Nephron (organoid): Measurements from ENCODE around the gene SDF2.
A peak's percentile ranks its signal among the peaks of the same experiment; 100 is the strongest.

ENCODE experiments used
- H3K27ac Mint-ChIP-seq, 3 experiments: 2 replicates each; pipeline ENCODE4 v1.8.0; 2020; ENCODE audit warnings: mixed read lengths in 3 of 3, mild to moderate bottlenecking in 2 of 3, moderate library complexity in 1 of 3
- H3K27me3 Mint-ChIP-seq: 2 replicates; pipeline ENCODE4 v1.8.0; 2021; ENCODE audit warnings: low read depth, mild to moderate bottlenecking, moderate library complexity, mixed read lengths
- H3K36me3 Mint-ChIP-seq: 2 replicates; pipeline ENCODE4 v1.8.0; 2020; ENCODE audit warnings: low read depth, mixed read lengths
- H3K4me1 Mint-ChIP-seq: 2 replicates; pipeline ENCODE4 v1.8.0; 2020; ENCODE audit warnings: mixed read lengths
- H3K4me3 Mint-ChIP-seq, 3 experiments: 2 replicates each; pipeline ENCODE4 v1.8.0; 2020; ENCODE audit warnings: mild to moderate bottlenecking in 3 of 3, mixed read lengths in 3 of 3, moderate library complexity in 2 of 3
- H3K9me3 Mint-ChIP-seq: 2 replicates; pipeline ENCODE4 v1.8.0; 2020; ENCODE audit warnings: mixed read lengths
- TF ChIP-seq, protein P1 (sequence below), 3 experiments: fragments of 200-600 bp; sonication (generic); IDR thresholded peaks; one replicate each; pipeline ENCODE4 v1.5.0; 2021; ENCODE audit warnings: antibody characterized with exemption in 3 of 3; ENCODE audit not compliant: unreplicated experiment in 3 of 3

Gene SDF2

GRCh38 chr17:28675980-28676379 is 14.3 kb upstream of the SDF2 start:
- no peak overlapping the region for H3K27ac Mint-ChIP-seq

GRCh38 chr17:28675490-28675889 is 13.8 kb upstream of the SDF2 start:
- Mint-ChIP-seq H3K27ac (no peak overlapping the region), H3K9me3 (no peaks in the 10 kb centered on the region), H3K36me3 (peaks cover 72% of the 10 kb centered on the region), H3K4me3 (no peak overlapping the region), H3K27me3 (no peaks in the 10 kb centered on the region), H3K4me1 (no peaks in the 10 kb centered on the region)
- TF ChIP-seq, protein P1, sequence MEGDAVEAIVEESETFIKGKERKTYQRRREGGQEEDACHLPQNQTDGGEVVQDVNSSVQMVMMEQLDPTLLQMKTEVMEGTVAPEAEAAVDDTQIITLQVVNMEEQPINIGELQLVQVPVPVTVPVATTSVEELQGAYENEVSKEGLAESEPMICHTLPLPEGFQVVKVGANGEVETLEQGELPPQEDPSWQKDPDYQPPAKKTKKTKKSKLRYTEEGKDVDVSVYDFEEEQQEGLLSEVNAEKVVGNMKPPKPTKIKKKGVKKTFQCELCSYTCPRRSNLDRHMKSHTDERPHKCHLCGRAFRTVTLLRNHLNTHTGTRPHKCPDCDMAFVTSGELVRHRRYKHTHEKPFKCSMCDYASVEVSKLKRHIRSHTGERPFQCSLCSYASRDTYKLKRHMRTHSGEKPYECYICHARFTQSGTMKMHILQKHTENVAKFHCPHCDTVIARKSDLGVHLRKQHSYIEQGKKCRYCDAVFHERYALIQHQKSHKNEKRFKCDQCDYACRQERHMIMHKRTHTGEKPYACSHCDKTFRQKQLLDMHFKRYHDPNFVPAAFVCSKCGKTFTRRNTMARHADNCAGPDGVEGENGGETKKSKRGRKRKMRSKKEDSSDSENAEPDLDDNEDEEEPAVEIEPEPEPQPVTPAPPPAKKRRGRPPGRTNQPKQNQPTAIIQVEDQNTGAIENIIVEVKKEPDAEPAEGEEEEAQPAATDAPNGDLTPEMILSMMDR (IDR thresholded peaks at IDR 0.05; ENCODE audit: unreplicated experiment in 3 of 3) = no peak

More at GRCh38 chr17:28675980-28676379, 14.3 kb upstream of the SDF2 start:
- H3K9me3 Mint-ChIP-seq = no peaks in the 10 kb centered on the region
- peaks cover 70% of the 10 kb centered on the region for H3K36me3 Mint-ChIP-seq
- no peak overlapping the region for H3K4me3 Mint-ChIP-seq
- no peaks in the 10 kb centered on the region for H3K4me1 Mint-ChIP-seq
- TF ChIP-seq, protein P1 (IDR thresholded peaks at IDR 0.05; ENCODE audit: unreplicated experiment in 3 of 3) = peak in 1 of 3 experiments; percentile 26
- no peaks in the 10 kb centered on the region for H3K27me3 Mint-ChIP-seq

GRCh38 chr17:28669918-28670317 is 8.2 kb upstream of the SDF2 start:
- no peaks in the 10 kb centered on the region for H3K9me3 Mint-ChIP-seq
- peaks cover 19% of the 10 kb centered on the region for H3K4me1 Mint-ChIP-seq
- no peaks in the 10 kb centered on the region for H3K27me3 Mint-ChIP-seq
- no peak overlapping the region for H3K27ac Mint-ChIP-seq
- TF ChIP-seq, protein P1 (IDR thresholded peaks at IDR 0.05; ENCODE audit: unreplicated experiment in 3 of 3) = no peak
- no peak overlapping the region for H3K4me3 Mint-ChIP-seq
- peaks cover 68% of the 10 kb centered on the region for H3K36me3 Mint-ChIP-seq

DNA sequence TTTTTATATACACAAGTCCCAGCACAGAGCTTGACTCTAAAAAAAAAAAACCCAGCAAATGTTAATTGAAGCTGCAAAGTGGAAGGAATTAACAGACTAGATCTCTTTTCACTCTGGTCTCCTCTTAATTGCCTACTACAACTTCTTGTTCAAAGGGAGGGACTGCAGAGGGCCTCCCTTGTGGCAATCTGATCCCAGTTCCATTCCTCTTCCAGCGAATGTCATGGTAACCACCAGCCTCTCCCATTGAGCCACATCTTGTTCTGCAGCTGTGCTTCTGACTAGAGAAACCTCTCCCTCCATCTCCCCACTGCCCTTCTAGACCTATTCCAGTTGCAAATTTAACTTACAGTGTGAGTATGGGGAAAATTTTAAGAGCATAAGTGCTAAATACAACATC is 6.2 kb upstream of the SDF2 start:
- Mint-ChIP-seq H3K4me3 (no peak overlapping the region), H3K9me3 (no peaks in the 10 kb centered on the region), H3K36me3 (peaks cover 61% of the 10 kb centered on the region), H3K4me1 (peaks cover 38% of the 10 kb centered on the region), H3K27me3 (no peaks in the 10 kb centered on the region), H3K27ac (peak overlapping the region in 1 of 3 experiments; percentile 14)
- TF ChIP-seq, protein P1 (IDR thresholded peaks at IDR 0.05; ENCODE audit: unreplicated experiment in 3 of 3) = no peak

- peaks cover 58% of the 10 kb centered on the region for H3K36me3 Mint-ChIP-seq
- H3K27ac Mint-ChIP-seq = no peak overlapping the region
- TF ChIP-seq, protein P1 (IDR thresholded peaks at IDR 0.05; ENCODE audit: unreplicated experiment in 3 of 3) = no peak
- H3K27me3 Mint-ChIP-seq = no peaks in the 10 kb centered on the region
- H3K9me3 Mint-ChIP-seq = no peaks in the 10 kb centered on the region
- peak overlapping the region; percentile 15 to 74 (median 38) for H3K4me3 Mint-ChIP-seq
- peaks cover 53% of the 10 kb centered on the region for H3K4me1 Mint-ChIP-seq
Observed at GRCh38 chr17:28665994-28666393, 4.3 kb upstream of the SDF2 start.

- Mint-ChIP-seq H3K4me1 (peaks cover 65% of the 10 kb centered on the region), H3K36me3 (peaks cover 66% of the 10 kb centered on the region), H3K9me3 (peaks cover 7% of the 10 kb centered on the region), H3K4me3 (peak overlapping the region; percentile 98 to 100 (median 100)), H3K27ac (peak overlapping the region; percentile 98 to 100 (median 98)), H3K27me3 (no peaks in the 10 kb centered on the region)
- TF ChIP-seq, protein P1 (IDR thresholded peaks at IDR 0.05; ENCODE audit: unreplicated experiment in 3 of 3) = no peak
Observed at GRCh38 chr17:28663723-28664122, 2.0 kb upstream of the SDF2 start.
